Stimulated activated naive CD4-positive, alpha-beta T cell (primary cell): Measurements from ENCODE around the gene CDH4.

Source experiments
- DNase-seq, 6 experiments: peaks; one replicate each; lab custom pipeline; 2025; lab: John Stamatoyannopoulos, UW

CDH4 gene

DNA sequence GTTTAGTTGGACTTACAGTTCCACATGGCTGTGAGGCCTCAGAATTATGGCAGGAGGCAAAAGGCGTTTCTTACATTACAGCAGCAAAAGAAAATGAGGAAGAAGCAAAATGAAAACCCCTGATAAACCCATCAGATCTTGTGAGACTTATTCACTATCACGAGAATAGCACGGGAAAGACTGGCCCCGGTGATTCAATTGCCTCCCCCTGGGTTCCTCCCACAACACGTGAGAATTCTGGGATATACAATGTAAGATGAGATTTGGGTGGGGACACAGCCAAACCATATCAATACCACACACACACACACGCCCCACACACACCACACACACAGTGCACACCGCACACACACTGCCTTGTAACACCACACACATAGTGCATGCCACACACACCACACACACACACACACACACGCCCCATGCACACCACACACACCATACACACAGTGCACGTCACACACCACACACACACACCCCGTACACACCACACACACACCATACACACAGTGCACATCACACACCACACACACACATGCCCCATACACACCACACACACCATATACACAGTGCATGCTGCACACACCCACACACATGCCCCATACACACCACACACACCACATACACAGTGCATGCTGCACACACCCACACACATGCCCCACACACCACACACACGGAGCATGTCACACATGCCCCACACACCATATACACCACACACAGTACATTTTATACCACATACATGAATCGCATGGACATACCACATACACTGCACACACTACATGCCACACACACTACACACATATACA is 503.1 kb downstream of the CDH4 start:
- DNase-seq = no peak

DNA sequence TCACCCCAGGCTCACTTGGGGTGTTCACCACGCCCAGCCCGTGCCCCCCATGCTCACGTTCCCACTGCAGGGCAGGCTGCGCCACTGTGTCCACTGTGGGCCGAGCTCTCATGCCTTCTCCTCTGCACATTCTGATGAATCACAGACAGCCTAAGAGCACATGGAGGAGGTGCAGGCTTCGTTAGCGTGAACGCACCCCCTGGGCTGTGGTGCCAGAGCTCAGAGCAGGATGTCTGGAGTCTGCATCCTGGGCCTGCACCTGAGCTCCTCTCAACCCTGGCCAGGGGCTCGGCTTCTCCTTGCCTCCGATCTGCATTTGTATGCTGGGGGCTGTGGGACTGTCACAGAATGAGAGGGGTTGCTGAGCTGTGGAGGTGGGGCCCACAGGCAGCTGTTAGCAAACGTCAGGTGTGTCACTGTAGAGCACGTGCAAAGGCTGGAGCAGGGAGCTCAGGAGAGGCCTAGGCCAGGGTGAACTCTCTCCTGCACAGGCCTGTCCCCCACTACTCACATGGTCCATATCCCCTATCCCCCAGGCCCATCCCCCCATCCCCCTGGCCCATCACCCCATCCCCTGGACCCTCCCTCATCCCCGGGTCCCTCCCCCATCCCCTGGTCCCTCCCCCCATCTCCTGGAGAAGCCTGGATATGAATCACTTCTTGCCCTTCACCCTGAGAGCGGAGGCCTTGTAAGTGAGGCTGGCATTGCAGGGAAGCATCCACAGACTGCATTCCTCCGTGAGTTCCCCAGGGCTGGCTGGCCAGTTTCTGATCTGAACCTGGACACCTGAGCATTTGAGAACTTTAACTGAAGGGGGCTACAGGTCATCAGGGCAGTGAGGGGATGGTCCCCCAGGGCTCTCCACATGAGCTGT is 504.1 kb downstream of the CDH4 start:
- DNase-seq = no peak

GRCh38 chr20:61756966-61757677 is 505.1 kb downstream of the CDH4 start:
- no peak for DNase-seq

GRCh38 chr20:61757678-61758563 is 505.9 kb downstream of the CDH4 start:
- DNase-seq = no peak

DNA sequence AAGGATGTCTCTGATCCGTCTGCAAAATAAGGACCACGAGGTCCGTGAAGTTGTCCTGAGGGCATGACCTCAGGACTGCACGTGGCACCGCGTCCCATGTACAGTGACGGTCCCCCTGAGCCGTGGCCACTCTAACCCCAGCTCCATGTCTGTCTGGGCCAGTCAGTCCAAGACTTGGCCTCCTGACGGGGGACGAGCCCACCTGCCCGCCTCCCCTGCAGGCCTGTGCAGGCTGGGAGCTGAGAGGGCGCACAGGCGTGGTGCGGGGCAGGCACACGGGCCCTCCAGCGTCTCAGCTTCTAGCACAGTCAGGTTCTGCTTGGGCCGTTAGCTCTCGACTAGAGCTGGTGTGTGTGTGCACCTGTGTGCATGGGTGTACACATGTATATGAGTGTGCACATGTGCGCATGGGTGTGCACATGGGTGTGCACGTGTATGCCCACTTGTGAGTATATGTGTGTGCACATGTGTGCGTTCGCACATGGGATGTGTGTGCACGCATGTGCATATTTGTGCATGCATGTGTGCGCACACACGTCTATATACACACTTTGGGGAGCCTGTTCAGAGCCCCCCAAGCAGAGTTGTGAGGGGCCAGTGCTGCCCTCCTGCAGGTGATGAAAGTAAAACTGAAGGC is 506.6 kb downstream of the CDH4 start:
- no peak for DNase-seq

DNA sequence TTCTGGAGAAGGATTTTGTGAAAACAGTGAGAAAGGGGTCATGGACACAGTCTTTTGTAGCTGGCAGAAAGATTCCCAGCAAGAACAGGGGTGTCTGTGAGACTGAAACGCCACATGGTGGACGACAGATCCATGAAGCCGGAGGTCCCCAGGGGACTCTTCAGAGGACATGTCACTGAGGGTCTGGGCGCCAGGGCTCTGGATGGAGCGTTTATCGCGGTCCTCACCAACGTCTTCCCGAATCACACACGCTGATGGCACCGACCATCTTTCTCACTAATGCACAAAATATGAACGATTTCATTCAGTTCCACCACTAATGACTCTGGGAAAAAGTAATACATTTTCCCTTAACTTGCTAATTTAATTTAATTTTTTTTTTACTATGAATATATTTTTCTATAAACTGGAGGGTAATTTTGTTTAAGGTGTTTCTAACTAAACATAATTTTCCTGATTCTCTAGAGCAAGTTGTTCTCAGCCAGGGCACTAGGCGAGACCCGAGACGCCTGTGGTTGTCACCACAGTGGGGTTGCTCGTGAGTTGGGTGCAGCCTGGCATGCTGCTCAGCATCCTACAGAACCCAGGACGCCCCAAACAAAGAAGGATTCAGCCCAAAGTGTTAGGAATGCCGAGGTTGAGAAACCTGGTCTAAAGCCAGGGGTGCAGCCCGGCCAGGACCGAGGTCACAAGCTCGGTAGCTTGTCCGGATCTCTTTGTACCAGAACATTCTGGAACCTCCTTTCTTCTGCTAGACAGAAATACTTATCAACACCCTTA is 507.4 kb downstream of the CDH4 start:
- DNase-seq = no peak

- DNase-seq = no peak
Observed at GRCh38 chr20:61760321-61760720, 508.3 kb downstream of the CDH4 start.

DNA sequence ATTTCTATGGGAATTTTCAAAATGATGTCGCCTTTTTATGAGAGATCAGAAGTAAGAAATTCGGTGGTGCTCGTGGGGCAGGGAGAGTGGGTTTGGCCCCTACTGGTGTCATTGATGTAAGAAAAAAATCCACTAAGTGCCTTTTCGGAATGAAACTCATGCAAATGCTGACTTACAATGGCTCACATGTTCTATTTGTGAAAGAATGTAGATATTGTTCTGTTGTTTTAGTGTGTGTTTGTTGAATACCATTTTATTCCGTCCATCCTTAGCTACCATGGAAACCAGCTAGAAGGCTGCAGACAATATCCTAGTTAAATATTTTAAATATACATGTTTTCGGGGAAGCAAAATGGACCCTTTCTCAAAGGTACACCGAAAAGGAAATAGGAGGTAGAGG is 508.7 kb downstream of the CDH4 start:
- DNase-seq = no peak

DNA sequence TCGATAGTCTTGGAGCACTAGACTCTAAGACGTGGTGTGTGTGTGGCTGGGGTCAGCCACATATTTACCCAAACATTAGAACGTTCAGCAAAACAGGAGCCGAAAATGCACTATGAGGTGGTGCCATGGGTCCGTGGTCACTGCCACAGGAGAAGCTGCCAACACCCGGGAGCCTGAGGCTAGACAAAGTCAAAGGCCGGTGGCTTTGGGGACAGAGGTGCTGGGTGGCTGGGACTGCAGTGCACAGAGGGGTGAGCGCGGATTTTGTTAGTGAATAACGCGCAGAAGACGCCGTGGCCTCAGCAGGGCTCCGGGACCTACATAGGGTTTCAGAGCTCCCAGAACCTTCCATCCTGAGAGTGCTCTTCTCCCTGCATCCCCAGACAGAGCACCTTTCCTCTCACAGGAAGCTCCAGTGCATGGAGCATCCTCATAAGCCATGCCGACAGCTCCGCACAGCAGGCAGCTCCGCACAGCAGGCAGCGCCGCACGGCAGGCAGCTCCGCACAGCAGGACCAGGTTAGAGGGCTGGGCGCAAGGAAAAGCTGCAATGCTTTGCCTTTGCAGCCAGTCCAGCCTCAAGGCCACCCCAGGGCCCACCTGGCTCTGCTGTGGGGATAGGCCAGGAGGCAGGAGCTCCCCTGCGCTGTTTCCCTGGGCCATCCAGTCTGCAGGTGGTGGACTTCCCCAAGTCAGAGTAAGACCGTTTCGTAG is 509.5 kb downstream of the CDH4 start:
- no peak for DNase-seq

DNA sequence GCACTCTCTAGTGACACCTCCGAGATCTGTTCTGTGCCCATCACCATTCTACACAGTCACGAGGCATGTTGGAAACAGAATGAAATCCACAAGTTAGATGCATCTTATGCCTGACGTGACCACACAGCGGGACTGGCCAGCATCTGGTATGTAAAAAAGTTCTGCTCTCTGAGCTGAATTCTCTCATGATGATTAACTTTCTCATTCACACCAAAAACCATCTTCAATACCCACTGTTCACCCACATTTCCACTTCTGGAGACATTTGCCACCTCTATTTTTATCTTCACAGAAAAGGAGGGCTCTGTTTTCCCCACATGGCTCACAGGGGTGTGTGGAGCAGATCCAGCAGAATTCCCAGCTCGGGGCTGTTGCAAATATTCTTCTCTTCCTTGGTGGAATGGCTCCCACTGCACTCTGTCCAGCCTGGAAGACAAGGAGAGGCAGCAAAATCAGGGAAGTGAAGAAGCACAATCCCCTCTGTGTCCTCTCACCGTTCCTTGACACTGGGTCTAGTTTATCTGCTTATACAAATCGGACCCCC is 510.2 kb downstream of the CDH4 start:
- no peak for DNase-seq

DNA sequence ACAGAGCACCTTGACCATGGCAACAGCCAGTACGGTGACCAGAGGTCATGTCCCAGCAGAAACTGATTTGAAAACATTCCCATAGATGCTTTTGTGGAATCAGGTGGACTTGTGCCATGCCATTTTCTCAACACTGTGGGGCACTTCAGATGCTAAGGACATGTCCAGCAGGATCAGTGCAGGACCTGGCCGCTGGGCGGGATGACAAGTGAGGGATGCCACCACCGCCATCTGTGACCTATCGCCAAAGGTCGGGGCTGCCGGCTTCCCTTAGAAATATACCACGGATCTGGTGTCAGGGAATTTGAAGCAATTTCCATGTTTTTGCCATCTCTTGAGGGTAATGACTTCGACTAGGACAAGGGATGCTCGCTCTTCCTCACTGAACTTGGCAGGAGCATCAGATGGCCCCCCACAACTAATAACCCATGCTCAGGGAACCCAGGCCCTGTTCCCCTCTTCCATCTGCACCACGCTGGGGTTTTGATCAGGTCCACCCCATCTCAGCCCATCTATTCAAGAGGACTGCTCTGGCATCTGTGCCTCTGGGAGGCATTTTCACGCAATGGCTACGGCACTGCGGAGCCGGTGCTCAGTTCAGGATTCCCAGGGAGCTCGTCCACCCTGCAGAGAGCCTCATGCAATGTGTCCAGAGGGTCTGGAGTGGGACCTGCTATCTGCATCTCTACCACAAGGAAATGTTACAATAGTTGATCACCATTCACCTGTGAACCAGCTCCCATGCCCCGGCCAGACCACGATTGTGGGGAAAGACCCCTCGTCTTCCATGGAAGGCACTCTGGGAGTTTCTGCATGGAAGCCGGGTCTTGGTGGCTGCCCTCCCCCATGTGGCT is 511.1 kb downstream of the CDH4 start:
- no peak for DNase-seq

- no peak for DNase-seq
Observed at GRCh38 chr20:61763740-61764400, 511.8 kb downstream of the CDH4 start.

DNA sequence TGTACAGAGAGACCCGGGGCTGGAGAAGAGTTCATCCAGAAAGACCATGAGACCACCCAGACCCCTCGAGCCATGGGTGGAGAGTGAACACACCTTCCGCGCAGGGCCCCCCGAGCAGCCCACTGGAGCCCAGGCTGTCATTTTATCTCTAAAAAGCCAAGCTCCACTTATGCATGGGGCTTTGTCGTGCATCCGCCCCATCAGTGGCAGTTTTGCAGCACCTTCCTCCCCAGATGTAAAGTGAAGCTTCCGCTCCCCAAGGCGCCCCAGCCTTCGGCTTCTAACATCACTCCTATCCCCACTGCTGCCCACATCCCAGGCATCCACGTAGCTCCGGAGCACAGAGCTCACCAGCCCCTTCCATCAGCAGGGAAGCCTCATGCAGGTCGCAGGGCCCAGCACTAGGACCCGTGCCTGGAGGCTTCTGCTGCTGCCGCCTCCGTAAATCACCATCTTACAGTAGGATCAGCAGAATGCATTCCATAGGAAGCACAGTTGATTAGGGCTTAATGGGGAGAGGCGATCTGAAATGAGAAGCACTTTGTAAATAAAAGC is 512.5 kb downstream of the CDH4 start:
- DNase-seq = no peak

DNA sequence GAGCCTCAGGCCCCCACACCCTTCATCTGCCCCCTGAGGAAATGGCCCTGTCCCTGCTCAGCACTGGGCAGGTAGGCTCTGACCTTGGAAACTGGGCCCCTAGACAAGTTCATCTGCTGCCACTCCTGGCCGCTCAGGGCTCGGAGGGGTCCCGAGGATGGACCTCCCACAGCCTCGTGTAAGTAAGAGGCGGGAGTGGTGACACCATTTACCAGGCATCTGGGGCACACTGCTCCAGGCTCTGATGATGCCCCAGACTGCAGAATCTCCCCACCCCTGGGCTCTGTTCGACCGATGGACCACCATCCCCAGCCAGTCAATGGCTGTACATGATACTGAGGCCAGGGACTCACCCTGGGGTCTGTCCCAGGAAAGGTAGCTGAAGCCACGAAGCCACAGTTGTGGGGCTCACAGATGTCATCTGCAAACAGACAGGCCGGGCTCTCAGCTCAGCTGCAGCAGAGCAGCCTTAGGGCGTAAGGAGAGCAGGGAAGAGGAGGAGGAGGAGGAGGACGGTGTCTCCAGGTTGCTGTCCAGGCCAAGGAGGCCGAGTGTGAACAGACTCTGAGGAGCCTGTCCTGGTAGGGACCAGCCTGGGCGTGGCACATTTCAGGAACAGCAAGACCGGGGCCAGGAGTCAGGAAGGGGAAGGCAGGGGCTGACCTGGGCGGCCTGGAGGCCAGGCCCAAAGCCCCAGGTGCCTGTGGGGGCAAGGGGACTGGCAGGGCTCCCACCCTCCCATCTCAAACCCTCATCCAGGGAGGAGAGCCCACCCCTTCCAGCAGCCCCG is 513.2 kb downstream of the CDH4 start:
- DNase-seq = no peak

DNA sequence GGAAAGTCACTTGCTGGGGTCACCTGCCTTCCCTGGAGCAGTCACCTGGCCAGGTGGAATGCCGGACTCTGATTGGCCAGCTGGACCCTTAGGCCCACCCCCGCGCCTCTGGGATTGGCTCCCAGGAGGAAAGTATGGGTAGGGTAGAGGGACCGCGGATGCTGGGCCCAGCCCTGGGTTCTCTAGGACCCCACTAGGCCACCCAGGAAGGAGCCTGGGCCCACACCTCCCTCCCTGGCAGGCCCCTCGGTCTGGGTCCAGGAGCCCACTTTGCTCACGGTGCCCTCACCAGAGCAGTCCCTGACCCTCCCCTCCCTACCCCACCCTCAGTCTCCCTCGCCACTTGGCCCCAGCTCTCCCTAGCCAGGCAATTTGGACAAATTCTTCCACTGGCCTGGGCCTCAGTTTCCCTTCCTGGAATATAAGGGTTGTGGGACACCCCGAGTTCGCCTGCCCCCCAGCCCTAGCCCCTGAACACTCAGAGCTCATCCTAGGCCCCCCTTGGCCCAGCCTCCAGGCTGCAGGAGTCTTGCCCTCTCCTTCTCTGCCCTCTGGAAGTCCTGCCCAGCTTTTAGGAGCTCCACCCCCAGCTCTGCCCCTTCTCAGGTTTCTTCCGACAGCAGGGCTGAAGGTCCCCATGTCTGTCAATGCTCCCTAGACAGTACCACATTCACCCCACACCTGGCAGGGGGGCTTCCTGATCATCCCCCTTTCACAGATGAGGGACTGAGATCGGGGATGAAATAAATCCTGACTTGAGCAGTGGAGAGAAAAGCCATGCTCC is 514.0 kb downstream of the CDH4 start:
- no peak for DNase-seq
